ENCODE results near the gene SPATS2L.
"Not testable (repeated sequence)": the region's sequence is repeated elsewhere in the genome, so short reads cannot be mapped to it uniquely, and the experiment has no call there.

SPATS2L gene

DNA sequence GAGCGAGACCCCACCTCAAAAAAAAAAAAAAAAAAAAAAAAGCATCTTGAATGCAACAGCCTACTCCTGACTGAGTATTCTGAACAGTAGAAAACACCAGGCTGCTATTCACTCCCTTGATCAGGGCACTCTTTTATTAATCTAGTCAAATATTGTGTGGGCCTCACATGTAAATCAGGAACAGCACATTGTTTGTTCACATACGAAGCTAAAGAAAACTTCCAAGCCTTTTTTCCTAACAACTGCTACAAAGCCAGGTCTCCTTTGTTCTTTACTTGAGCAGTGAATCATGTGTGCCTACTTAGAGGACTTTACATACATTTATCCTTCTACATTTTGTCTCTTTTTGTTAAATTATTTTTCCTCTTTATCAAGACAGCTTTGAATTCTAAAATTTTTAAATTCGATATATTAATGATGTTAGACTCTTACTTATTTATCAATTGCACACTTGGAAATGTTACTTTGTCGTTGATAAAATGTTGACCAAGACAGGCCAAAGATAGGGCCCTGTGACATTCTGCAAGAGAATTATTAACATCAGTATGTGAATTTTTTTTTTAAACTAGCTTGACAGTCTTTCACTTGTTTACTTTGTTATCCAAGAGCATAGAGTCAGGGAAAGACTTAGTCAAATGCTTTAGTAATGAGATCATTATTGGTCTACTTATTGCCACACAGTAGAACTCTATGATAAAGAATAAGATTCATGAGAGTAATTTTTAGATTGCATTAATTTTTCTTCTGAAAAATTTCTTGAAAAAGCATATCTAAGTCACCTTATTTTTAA, 13.2 kb downstream of the SPATS2L start:
- DNase-seq (ENCODE audit: low spot score) = no peak

DNA sequence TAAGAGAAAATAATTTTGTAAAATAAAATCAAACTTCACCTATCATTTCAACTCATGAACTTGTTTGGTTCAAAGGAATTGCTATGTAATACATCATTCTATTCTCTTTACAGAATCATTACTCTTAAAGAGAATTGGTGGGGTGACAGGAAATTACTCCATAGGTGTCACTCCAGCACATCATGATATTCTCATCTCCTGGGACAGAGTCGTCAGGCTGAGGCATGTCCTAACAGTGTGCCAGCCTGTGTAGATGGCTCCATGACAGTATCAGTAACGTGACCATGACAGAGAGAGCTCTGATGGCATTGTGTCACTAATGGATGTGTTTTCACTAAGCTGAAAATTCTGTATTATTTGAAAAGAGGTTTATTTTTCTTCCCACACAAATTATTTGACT, 13.9 kb downstream of the SPATS2L start:
- DNase-seq (ENCODE audit: low spot score) = no peak

DNA sequence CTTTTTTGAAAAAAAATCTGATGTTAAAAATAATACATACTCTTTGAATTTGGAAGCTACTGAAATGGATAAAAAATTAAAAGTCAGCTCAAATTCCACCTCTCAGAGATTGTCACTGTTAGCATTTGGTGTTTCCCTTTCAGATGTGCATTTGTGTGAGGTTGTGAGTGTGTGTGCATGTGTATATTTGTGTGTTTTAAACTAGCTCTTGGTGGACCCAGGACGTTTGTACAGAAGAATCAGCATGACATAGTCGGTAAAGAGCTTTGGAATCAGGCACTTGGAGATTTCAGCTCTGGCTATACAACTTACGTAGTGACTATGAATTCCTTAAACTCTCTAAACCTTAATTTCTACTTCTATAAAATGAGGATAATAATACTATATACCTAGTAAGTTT, 14.5 kb downstream of the SPATS2L start:
- DNase-seq (ENCODE audit: low spot score) = no peak

DNA sequence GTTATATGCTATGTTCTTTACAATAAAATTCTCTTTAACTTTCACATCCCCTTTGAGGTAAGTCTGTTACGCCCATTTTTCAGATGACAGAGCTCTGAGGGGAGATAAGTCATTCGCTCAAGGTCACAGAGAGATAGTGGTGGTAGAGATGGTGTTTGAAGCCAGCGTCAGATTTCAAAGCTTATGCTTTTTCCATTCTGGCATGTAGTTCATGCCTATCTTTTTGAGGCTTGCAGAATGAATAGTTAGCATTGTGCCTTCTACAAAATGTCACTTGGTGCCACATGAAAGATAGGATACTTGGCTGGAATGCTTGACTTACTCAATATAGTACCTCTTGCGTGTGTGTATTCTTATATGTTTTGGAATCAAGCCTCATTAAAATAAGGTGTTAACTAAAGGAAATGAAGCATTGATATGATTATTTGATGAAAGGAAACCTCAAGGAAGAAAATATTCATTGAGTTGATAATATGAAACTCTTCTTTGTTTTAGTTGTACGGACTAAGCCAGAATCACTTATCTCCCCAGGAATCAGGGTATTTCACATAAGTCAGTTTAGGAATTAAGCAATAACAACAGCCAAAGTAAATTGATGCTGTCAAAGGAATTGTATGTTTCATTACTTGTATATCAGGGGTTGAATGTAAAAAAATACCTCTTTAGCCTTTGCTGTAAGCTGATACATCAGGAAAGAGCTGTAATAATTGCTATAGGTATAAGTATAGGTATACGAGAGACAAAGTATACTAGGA, 15.5 kb downstream of the SPATS2L start:
- DNase-seq (ENCODE audit: low spot score) = no peak

DNA sequence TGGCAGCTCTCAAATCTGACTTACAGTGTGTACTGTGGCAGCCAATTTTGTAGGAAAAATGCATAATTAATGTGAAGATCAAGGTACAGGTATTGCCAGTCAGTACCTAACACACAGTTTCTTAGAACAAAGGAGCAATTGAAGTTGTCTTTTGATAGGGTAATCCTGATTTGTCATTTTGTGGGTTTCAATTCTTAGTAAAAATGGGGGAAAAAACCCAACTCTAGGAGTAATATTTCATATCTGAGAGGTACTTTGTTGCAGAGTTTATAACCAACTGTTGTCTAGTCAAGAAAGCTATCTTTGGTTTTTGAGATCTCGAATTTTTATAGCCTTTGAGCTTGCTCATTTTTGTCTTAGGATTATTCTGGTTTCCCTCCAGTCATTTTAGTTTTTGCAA, 16.1 kb downstream of the SPATS2L start:
- DNase-seq (ENCODE audit: low spot score) = no peak

DNA sequence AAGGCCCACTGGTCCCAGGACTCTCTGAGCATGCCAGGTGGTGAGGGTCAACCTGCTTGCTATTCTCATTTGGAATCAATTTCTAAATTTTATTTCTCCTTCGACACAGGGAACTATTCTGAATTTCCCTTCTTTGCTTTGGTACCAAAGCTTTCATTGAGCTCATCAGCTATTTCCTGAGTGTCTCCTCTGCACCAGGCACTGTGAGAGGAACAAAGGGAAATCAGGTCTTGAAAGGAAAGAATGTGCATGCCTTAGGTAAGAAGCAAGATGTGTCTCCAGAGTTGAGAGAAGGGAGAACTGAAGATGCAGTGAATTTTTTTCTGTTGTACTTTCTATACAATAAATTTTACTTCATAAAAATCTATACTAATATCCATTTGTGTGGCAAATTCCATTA, 17.9 kb downstream of the SPATS2L start:
- no peak for DNase-seq (ENCODE audit: low spot score)

DNA sequence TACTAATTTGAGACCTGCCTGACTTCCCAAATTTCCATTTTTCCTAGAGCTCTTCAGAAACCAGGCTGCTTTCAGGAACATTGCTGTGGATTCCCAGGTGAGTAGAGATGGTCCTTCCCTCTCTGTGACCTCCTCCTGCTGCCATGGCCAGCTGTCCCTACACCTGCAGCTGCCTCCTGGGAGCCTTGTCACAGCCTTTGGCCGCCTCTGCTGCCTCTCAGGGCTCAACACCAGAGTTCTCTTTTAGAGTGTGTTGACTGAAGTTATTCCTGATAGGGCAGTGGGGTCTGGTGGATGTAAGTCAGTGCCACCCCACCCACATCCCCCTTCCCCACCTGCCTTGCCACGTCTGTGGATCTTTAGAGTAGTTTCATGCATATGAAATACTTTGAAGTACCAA, 22.9 kb downstream of the SPATS2L start:
- DNase-seq (ENCODE audit: low spot score) = no peak

DNA sequence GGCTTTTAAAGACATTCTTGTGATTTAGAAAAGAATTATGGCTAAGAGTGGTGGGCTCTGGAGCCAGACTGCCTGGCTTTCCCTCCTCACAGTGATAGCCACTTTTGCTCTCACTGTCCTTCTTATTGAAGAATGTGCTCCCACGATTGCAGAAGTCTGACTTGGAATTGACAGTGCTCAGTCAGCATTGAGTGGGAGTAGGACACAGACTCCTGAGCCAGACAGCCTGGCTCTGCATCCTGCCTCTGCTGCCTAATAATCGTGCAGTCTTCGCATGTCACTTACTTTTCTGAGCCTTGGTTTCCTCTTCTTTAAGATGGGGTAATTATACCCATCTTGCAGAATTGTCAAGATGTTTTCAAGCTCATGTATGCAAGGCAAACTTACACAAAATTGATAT, 23.3 kb downstream of the SPATS2L start:
- no peak for DNase-seq (ENCODE audit: low spot score)

DNA sequence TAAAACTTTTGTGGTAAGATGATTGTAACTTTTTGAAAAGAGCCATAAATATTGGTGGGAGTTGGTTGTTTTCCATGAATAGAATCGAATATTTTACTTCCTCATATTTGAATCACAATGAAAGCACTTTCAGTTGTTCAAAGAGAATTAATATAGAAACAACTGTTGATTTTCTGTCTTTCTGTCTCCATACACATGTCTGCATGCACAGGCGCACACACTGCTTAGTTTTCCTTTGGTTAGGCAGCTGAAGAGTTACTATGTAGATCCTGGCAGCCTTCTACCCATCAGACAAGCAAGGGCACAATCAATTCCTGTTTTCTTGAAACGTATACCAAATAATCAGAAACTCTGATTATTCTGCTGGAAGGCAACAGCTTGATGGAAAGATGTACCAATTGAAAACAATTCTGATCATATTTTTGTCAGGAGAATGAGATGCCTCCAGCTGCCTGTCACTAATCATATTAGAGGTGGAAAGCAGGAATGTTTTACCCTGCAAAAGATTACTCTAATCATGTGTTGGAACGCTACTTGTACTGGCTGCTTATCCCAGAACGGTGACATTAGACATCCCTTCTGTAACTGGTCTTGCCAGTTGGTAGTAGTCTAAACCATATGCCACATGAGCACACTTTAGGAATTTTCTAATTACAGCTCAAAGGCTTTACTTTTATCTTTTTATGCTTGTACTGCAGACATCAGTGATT, 24.0 kb downstream of the SPATS2L start:
- DNase-seq (ENCODE audit: low spot score) = no peak

DNA sequence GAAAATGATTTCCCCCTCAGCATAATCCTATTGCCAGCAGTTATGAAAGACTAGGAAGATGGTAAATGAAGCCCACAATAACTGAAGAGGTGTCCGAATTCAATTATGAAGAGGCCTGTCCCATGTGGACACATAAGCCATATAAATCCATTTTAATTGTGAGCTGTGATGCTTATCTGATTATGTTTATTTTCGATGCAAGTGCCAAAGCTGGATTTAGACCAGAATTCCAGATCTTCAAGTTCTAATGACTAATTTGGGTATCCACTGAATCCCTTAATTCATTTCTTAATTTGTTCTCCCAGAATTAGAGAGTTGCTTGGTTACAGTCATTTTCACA, 24.5 kb downstream of the SPATS2L start:
- no peak for DNase-seq (ENCODE audit: low spot score)

DNA sequence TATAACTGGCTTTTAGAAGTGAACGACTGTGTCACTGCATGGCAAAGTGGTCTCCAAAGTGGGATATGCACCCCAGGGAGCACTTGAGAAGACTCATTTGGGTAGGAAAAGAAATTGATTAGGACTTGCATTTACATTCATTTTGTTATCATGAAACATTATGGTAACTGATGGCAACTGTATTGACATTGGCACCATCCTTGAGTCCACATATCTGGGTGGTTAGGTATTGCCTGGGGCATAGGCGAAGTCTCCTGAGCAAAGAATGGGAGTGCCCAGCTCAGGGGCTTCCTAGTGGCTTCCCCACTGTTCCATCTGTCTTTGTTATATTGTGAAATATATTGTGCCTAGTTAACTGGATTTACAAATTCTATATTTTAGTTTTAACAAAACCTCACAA, 29.2 kb downstream of the SPATS2L start:
- DNase-seq (ENCODE audit: low spot score) = no peak

DNA sequence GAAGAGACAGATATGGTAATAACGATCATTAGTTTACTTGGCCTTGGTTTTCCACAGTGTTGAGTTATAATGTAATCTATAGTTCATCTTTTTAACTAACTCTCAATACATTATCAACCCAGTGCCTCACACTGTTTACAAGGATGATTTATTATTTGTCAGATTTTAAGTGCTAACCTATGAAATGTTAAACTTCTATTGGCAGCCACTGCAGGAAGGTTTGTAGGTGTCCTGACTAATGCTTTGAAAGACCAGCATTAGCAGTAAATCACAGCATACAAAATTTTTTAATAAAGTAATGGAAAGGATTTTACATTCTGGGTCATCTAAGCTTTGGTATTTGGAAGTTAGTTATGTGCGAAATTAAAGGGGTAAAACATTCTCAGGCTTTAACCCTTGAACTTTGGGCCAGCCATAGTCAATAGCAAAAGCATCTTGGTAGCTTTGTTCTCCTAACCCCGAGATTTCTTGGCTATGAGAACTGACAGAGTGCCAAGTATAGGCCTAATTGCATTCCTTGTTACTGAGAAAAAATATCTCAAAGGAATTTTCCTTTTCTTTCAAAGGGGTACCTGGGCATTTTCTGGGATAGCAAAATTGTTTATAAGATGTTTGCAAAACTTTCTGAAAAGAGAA, 30.6 kb downstream of the SPATS2L start:
- no peak for DNase-seq (ENCODE audit: low spot score)

DNA sequence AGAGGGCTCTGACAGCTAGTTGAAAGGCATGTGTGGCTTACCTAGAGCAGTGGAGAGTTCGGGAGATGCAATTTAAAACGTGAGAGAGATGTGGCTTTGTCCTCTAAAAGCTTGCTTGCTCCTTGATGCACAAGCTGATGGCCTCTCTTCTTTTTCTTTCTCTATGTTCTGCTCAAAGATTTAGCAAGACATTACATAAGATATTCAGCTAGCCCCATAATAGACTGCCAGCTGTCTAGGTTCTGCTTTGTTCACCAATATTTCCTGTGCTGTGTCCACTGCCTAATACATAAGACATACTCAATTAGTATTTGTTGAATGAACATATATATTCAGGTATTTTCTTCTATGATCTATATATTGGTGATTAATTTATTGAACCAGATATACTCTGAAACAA, 31.1 kb downstream of the SPATS2L start:
- DNase-seq (ENCODE audit: low spot score) = no peak

DNA sequence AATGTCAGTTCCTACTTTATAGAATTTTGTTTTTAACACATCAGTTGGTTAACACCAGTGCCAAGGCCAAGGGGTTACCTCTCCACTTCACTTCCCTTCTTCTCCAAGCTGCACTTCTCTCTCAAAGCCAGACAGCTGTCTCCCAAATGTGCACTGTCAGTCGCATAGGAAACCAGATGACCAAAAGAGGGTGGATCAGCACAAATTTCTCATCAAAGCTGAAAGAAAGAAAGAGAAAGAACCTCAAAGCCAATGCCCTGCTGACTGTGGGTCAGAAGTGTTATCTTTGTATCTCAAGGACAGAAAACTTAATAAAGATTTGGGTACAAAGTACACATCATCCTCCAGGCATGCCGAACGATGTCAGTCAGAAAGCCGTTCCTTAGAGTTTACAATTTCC, 32.2 kb downstream of the SPATS2L start:
- no peak for DNase-seq (ENCODE audit: low spot score)

DNA sequence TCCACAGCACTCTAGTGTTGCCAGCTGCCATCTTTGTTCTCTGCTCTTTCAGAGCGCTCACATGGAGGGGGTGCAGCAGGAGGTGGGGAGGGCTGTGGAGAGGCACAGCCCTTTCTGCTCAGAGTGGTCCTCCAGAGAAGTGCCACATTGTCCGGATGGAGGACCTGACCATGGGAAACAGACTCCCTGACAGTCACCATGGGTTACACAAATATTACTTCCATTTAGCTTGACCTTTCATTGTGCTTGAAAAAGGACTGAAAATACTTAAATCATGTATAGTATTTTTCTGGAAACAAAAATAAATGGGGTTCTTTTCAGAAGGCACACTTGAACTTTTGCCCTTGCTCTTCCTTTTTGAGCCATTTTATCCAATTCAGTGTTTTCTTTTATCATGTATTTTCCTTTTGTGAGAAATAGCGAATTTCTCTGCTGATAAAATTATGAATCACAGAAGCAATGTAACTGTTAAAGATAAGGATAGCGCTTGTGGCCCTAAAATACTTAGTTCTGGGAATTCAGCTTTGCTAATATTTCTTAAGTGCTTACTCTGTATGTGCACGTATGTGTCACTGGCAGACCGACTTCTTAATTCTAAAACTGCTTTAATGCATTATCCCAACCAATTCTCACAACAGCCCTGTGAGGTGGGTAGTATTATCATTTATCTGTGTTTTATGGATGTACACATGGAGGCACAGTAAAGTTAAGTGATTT, 34.2 kb downstream of the SPATS2L start:
- no peak for DNase-seq (ENCODE audit: low spot score)

DNA sequence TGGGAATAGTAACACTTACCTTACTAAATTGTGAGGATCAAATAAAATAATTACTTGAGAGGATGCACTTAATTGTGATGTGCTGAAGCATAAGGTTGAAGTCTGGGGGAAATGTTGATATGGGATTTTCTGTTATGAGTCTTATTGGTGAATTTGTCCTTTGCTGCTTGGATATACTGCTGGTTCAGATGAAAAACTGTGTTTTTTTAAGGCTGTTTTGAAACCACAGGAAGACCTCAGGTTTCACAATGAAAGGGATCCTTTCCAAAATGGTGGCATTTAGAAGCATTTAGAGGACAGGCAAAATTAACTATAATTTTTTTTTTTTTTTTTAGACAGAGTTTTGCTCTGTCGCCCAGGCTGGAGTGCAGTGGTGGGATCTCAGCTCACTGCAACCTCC, 34.9 kb downstream of the SPATS2L start:
- no peak for DNase-seq (ENCODE audit: low spot score)

DNA sequence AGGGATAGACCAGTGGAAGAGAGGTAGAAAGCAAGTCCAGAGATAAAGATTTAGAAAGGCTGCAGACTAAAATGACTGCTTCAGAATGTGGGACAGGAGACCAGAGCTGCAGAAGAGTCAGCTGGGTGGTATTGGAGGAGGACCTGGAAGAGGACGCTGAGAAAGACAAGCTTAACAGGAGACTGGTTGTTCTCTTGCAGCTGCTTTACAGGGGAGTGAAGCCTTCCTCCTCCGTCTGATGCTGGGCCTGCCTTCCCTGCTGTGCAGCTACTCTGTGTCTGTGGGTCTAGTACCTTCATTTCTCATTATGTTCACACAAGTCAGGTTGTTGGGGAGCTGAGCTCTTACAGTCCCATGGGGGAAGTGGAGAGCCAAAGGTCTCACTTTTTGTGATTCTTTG, 35.7 kb downstream of the SPATS2L start:
- DNase-seq (ENCODE audit: low spot score) = no peak

DNA sequence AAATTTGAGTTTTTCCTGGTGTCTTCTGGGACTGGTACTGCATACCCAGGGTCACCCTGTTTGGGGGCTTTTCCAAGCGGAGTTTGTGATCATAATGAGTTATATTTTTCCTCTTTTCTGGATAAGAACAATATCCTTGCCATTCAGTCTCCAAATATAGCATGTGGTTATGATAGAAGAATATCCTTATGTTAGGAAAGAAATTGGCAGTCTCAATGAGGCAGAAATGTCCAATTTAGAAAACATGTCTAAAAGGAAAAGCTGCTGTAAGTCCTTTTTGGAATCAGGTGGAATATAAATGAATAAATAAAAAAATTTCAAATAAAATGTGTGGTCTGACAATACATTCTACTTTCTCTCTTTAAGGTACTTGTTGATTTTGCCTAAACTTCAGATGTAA, 36.2 kb downstream of the SPATS2L start:
- no peak for DNase-seq (ENCODE audit: low spot score)

DNA sequence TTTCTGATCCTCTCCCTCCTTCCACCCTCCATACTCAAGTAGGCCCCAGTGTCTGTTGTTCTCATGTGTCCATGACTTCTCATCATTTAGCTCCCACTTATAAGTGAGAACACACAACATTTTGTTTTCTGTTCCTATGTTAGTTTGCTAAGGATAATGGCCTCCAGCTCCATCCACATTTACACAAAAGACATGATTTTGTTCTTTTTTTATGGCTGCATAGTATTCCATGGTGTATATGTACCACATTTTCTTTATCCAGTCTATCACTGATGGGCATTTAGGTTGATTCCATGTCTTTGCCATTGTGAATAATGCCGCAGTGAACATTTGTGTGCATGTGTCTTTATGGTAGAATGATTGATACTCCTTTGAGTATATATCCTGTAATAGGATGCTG, 37.7 kb downstream of the SPATS2L start:
- not testable (repeated sequence) for DNase-seq (ENCODE audit: low spot score)

DNA sequence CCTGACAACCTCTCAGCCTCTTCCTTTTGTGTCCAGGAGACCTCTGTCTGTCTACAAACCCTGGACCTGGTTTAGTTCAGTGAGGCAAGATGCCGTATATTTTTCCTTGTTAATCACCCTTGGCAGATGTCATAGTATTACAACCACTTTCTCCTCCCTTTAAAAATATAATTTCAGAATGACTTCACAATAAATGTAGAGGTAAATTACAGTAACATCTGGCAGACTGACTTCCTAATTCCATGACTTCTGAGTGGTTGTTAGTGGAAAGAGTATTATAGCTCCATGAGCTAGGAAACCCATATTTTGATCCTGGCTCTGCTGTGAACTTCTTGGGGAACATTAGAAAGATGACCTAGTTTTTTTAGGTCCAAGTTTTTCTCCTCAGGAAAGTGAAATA, 39.5 kb downstream of the SPATS2L start:
- no peak for DNase-seq (ENCODE audit: low spot score)

DNA sequence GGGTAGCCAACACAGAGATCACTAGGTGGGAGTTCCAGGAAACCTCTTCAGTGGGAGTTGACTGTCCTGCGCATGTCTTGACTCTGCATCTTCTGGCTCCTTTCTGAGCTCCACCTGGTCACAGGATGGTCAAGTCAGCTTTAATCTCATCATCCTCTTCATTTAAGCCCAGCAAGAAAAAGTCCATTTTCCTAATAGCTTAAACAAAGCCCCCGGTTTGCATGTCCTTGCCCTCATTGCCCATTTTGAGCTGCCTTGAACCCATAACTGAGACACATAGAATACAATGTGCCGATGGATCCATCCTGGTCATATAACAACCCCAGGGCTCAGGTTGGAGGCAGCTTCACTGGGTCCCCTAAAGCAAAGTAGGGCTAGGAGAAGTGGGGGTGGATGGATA, 40.8 kb downstream of the SPATS2L start:
- no peak for DNase-seq (ENCODE audit: low spot score)
